Loucy (cell line): Measurements from ENCODE around the gene FGF11.

Source experiments
- H2AFZ ChIP-seq: fragments of 200-600 bp; sonication (generic); 2 replicates; pipeline ENCODE4 v1.6.0; 2016; ENCODE audit warnings: antibody characterized with exemption, mild to moderate bottlenecking, low read length, moderate library complexity
- H3F3A ChIP-seq: fragments of 200-600 bp; 2 replicates; pipeline ENCODE4 v1.6.0; 2016; ENCODE audit warnings: antibody characterized with exemption, low read depth, mild to moderate bottlenecking
- H3K27me3 ChIP-seq: fragments of 200-600 bp; sonication (generic); 2 replicates; pipeline ENCODE4 v1.6.1; 2014; ENCODE audit warnings: low read length, mild to moderate bottlenecking; ENCODE audit not compliant: insufficient read depth, poor library complexity, severe bottlenecking
- H3K36me3 ChIP-seq: fragments of 200-600 bp; sonication (generic); 2 replicates; pipeline ENCODE4 v1.6.1; 2016; ENCODE audit warnings: low read length; ENCODE audit not compliant: insufficient read depth
- H3K4me1 ChIP-seq: fragments of 200-600 bp; sonication (generic); 2 replicates; pipeline ENCODE4 v1.5.1; 2014; ENCODE audit warnings: low read length, mild to moderate bottlenecking; ENCODE audit not compliant: insufficient read depth, poor library complexity, severe bottlenecking
- H3K4me2 ChIP-seq: fragments of 200-600 bp; sonication (generic); 2 replicates; pipeline ENCODE4 v1.6.0; 2014; ENCODE audit warnings: antibody characterized with exemption, low read length, low read depth, mild to moderate bottlenecking; ENCODE audit not compliant: poor library complexity, severe bottlenecking
- H3K4me3 ChIP-seq: fragments of 200-600 bp; sonication (generic); 2 replicates; pipeline ENCODE4 v1.5.1; 2014; ENCODE audit warnings: low read length, mild to moderate bottlenecking, mixed read lengths; ENCODE audit not compliant: poor library complexity, severe bottlenecking
- H3K79me2 ChIP-seq: fragments of 200-600 bp; sonication (generic); 2 replicates; pipeline ENCODE4 v1.6.1; 2014; ENCODE audit warnings: low read length; ENCODE audit not compliant: insufficient read depth
- H3K9ac ChIP-seq: fragments of 200-600 bp; sonication (generic); 2 replicates; pipeline ENCODE4 v1.6.0; 2014; ENCODE audit warnings: mild to moderate bottlenecking, low read depth, low read length, moderate library complexity; ENCODE audit not compliant: poor library complexity, severe bottlenecking
- H3K9me2 ChIP-seq: fragments of 200-600 bp; sonication (generic); replicated peaks from 2 replicates; pipeline ENCODE4 v1.6.1; 2016; ENCODE audit warnings: low read depth, low read length, mixed read lengths
- H3K9me3 ChIP-seq: fragments of 200-600 bp; sonication (generic); 2 replicates; pipeline ENCODE4 v1.6.1; 2014; ENCODE audit warnings: mild to moderate bottlenecking, antibody characterized with exemption, low read length, low read depth; ENCODE audit not compliant: insufficient read depth
- H4K20me1 ChIP-seq: fragments of 200-600 bp; sonication (generic); 2 replicates; pipeline ENCODE4 v1.6.0; 2014; ENCODE audit warnings: antibody characterized with exemption, low read length, mild to moderate bottlenecking; ENCODE audit not compliant: insufficient read depth, poor library complexity, severe bottlenecking
- CTCF ChIP-seq: fragments of 200-600 bp; sonication (generic); conservative IDR thresholded peaks from 2 replicates; pipeline ENCODE4 v1.5.1; 2014; ENCODE audit warnings: mild to moderate bottlenecking, antibody characterized with exemption, low read length
- EZH2phosphoT487 ChIP-seq: fragments of 200-600 bp; IDR thresholded peaks from 2 replicates; pipeline ENCODE4 v1.6.1; 2018; ENCODE audit warnings: antibody characterized with exemption, mild to moderate bottlenecking, moderate library complexity, borderline replicate concordance

Gene FGF11

GRCh38 chr17:7445619-7445968, 6.3 kb downstream of the FGF11 start:
- Histone ChIP-seq H3K4me2 (peak overlapping the region; percentile 69), H3K4me1 (peaks cover 8% of the 10 kb centered on the region), H2AFZ (peak overlapping the region; percentile 86)

GRCh38 chr17:7448461-7448860, 9.1 kb downstream of the FGF11 start:
- no peaks in the 10 kb centered on the region for H3K9me2 ChIP-seq
- H3K79me2 ChIP-seq: no peaks in the 10 kb centered on the region
- TF ChIP-seq EZH2phosphoT487 (no peak), CTCF (no peak)
- H3K9me3 ChIP-seq: no peaks in the 10 kb centered on the region
- H3K4me1 ChIP-seq: peaks cover 8% of the 10 kb centered on the region
- no peaks in the 10 kb centered on the region for H3K27me3 ChIP-seq
- no peak overlapping the region for H2AFZ ChIP-seq
- no peak overlapping the region for H3K4me2 ChIP-seq
- no peaks in the 10 kb centered on the region for H3F3A ChIP-seq
- no peaks in the 10 kb centered on the region for H3K36me3 ChIP-seq
- H3K4me3 ChIP-seq: no peak overlapping the region
- no peaks in the 10 kb centered on the region for H4K20me1 ChIP-seq
- no peak overlapping the region for H3K9ac ChIP-seq

More at GRCh38 chr17:7445619-7445968, 6.3 kb downstream of the FGF11 start:
- H3K9me2 ChIP-seq: no peaks in the 10 kb centered on the region
- no peak for TF ChIP-seq CTCF
- TF ChIP-seq EZH2phosphoT487: no peak
- H3K4me3 ChIP-seq: peak overlapping the region; percentile 73
- no peaks in the 10 kb centered on the region for H3K9me3 ChIP-seq
- H3K36me3 ChIP-seq: no peaks in the 10 kb centered on the region
- no peaks in the 10 kb centered on the region for H4K20me1 ChIP-seq
- no peaks in the 10 kb centered on the region for H3K27me3 ChIP-seq
- no peaks in the 10 kb centered on the region for H3F3A ChIP-seq
- H3K9ac ChIP-seq: peak overlapping the region; percentile 60
- H3K79me2 ChIP-seq: no peaks in the 10 kb centered on the region

GRCh38 chr17:7459961-7460545, 20.7 kb downstream of the FGF11 start:
- Histone ChIP-seq H2AFZ (no peak overlapping the region), H4K20me1 (no peaks in the 10 kb centered on the region), H3K4me1 (peaks cover 12% of the 10 kb centered on the region), H3K9me3 (no peaks in the 10 kb centered on the region), H3K9ac (no peak overlapping the region), H3K36me3 (peaks cover 13% of the 10 kb centered on the region; the same call in 1 of the 2 replicates), H3K27me3 (no peaks in the 10 kb centered on the region), H3F3A (peaks cover 4% of the 10 kb centered on the region), H3K4me2 (no peak overlapping the region), H3K79me2 (peaks cover 4% of the 10 kb centered on the region; the same call in 1 of the 2 replicates), H3K9me2 (no peaks in the 10 kb centered on the region), H3K4me3 (no peak overlapping the region)
- TF ChIP-seq EZH2phosphoT487: no peak
